Limb (tissue), 2 donors: ENCODE results near the gene KNTC1.
A peak's percentile ranks its signal among the peaks of the same experiment; 100 is the strongest.
"Not testable (repeated sequence)": the region's sequence is repeated elsewhere in the genome, so short reads cannot be mapped to it uniquely, and the experiment has no call there.

Source experiments
- DNase-seq, 2 donors: peaks; one replicate each; pipeline ENCODE4 v3.0.0-alpha.2; 2016; ENCODE audit errors: extremely low spot score in 2 of 2

Gene KNTC1, protein sequence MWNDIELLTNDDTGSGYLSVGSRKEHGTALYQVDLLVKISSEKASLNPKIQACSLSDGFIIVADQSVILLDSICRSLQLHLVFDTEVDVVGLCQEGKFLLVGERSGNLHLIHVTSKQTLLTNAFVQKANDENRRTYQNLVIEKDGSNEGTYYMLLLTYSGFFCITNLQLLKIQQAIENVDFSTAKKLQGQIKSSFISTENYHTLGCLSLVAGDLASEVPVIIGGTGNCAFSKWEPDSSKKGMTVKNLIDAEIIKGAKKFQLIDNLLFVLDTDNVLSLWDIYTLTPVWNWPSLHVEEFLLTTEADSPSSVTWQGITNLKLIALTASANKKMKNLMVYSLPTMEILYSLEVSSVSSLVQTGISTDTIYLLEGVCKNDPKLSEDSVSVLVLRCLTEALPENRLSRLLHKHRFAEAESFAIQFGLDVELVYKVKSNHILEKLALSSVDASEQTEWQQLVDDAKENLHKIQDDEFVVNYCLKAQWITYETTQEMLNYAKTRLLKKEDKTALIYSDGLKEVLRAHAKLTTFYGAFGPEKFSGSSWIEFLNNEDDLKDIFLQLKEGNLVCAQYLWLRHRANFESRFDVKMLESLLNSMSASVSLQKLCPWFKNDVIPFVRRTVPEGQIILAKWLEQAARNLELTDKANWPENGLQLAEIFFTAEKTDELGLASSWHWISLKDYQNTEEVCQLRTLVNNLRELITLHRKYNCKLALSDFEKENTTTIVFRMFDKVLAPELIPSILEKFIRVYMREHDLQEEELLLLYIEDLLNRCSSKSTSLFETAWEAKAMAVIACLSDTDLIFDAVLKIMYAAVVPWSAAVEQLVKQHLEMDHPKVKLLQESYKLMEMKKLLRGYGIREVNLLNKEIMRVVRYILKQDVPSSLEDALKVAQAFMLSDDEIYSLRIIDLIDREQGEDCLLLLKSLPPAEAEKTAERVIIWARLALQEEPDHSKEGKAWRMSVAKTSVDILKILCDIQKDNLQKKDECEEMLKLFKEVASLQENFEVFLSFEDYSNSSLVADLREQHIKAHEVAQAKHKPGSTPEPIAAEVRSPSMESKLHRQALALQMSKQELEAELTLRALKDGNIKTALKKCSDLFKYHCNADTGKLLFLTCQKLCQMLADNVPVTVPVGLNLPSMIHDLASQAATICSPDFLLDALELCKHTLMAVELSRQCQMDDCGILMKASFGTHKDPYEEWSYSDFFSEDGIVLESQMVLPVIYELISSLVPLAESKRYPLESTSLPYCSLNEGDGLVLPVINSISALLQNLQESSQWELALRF (N-terminal part only)

DNA sequence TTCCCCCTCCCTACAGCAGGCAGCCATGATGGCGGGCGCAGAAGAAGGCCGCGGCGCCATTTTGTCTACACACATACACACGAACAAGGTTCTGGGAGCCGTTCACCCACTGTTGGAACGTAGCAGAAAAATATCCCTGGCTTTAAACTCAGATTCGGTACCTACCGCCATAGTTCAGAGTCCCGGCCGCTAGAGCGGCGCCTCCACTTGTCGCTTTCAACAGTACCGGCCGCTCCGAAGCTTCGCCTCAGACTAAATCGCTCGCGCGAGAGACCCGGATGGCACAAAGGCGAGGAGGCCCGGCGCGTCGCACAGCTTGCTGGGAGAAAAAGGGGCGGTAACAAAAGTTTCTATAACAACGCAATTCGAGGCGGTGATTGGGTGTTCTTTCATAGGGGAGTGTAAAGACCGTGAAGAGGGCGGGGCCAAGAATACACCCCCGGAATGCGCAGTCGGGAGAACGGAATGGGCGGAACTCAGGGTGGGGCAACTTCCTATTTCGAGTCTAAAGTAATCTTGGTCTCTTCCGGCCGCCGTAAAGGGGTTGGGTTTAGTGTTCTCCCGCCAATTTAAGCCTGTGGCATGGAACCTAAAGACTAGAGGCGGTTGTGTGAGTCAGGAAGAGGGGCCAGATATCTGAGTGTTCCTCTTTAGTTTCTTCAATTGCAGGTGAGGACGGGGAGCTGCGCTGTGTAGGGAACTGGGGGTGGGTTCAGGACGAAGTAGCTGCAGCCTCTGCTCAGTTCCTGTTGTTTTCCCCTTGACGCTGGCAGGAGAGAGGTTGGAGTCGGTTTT is at the start of gene KNTC1, which contains the start of gene RSRC2:
Gene KNTC1, plus strand, starts transcription at position 567 of the 795 bp plus-strand sequence. CDS start 2,815 bp downstream, outside the sequence.
Gene RSRC2, minus strand, starts transcription at position 254 of the 795 bp plus-strand sequence. Its CDS starts 83 bp downstream, at position 171.
- DNase-seq: peak; percentile 97 to 100

DNA sequence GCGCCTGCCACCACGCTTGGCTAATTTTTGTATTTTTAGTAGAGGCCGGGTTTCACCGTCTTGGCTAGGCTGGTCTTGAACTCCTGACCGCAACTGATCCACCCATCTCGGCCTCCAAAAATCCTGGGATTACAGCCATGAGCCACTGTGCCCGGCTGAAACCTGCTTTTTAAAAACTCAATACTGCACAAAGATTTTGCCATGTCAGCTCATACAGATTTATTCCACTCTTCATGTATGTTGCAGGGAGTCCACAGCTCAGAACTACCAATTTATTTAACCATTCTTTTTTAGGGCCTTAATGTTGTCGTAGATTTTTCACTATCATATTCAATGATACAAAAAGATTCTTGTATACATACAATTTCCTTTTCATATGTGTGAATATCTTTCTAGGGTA is 46.3 kb upstream of the KNTC1 start:
- DNase-seq: no peak

DNA sequence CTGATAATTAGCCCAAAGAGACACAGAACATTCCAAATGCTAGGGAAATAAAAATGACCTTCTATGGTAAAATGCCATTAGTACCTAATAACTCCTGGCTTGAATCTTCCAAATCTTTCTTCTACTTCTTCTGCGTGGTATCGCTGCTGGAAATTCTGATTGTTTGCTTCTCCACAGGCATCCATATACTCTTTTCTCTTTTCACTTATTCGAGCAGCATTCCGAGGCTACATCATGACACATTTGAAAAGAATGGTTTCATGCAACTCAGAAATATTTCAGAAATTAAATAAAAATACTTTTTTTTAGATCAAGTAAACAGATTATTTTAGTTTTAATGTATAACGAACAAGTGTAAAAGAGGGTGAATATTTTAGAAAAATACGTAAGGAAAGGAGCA is 45.2 kb upstream of the KNTC1 start:
- DNase-seq: no peak

DNA sequence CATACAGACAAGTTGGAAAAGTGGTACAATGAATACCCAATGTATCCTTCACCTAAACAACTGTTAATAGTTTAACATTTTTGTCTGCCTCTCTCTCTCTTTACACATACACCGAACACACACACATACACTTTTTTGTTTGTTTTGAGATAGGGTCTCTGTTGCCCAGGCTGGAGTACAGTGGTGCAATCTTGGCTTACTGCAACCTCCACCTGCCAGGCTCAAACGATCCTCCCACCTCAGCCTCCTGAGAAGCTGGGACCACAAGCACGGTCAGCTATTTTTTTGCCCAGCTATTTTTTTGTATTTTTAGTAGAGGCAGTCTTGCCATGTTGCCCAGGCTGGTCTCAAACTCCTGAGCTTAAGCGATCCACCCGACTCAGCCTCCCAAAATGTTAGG is 43.1 kb upstream of the KNTC1 start:
- DNase-seq: no peak

DNA sequence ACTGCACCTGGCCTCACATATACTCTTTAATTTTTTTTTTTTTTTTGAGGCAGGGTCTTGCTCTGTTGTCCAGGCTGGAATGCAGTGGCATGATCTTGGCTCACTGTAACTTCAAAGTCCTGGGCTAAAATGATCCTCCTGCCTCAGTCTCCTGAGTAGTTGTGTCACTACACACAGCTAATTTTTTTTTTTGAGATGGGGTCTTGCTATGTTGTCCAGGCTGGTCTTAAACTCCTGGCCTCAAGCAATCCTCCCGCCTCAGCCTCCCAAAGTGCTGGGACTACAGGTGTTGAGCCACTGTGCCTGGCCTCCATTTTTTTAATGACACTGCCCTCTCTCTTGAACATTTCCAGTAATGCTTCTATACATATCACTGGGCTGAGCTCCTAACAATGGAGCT is 42.7 kb upstream of the KNTC1 start:
- DNase-seq: not testable (repeated sequence)

DNA sequence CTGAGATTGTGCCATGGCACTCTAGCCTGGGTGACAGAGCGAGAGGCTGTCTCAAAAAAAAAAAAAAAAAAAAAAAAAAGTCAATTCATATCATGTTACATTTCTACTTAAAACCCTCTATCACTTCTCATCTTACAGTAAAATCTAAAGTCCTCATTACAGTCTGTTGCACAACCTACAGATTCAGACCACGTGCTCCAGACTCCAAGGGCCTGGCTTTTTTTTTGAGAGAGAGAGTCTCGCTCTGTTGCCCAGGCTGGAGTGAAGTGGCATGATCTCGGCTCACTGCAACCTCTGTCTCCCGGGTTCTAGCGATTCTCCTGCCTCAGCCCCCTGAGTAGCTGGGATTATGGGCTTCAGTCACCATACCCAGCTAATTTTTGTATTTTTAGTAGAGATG is 40.7 kb upstream of the KNTC1 start:
- DNase-seq: not testable (repeated sequence)

DNA sequence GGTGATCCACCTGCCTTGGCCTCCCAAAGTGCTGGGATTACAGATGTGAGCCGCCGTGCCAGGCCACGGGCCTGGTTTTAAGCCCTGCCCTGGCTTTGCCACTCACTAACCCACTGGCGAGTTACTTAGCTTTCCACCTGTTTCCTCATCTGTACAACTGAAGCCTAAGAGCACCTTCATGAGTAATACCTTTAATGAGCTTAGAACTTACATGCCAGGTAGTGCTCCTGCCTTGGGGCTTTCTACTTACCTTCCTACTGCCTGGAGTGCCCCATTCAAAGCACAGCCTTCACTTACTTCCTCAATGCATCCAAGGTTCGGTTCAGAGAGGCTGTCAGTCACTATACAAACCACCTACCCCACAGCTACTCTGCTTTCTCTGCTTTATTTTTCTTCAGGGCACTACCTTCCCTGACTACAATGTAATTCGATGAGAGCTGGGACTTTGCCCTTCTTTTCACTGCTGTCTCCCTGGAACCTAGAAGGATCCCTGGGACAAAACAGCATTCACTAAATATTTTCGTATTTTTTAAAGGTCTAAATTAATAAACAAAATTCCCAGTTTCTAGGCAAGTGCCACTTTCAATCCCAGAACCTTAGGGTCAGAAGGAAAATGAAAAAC is 40.1 kb upstream of the KNTC1 start:
- no peak for DNase-seq

DNA sequence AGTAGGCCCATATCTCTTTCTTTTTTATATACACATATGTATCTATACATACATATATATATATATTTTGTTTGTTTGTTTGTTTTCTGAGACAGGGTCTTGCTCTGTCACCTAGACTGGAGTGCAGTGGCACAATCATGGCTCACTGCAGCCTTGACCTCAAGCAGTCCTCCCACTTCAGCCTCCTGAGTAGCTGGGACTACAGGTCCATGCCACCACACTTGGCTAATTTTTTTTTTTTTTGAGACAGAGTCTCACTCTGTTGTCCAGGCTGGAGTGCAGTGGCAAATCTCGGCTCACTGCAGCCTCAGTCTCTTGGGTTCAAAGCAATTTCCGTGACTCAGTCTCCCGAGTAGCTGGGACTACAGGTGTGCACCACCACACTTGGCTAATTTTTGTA is 39.2 kb upstream of the KNTC1 start:
- DNase-seq: not testable (repeated sequence)

DNA sequence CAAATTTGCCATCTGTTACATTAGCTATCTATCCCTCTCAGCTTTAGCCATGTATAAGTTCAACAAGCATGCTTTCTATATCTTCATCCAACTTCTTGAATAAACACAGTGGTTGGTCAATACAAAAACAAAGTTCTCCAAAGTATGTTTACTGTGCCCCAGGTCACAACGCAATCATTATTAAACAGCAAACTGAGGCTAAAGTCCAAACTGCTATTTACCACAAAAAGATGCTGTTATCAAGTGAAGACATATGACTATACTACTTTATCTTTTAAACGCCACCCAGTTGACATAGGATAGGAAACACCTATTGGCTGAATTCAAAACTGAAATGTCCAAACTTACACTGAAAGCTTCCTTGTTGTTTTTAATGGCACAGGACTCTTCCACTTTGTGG is 38.0 kb upstream of the KNTC1 start:
- no peak for DNase-seq

DNA sequence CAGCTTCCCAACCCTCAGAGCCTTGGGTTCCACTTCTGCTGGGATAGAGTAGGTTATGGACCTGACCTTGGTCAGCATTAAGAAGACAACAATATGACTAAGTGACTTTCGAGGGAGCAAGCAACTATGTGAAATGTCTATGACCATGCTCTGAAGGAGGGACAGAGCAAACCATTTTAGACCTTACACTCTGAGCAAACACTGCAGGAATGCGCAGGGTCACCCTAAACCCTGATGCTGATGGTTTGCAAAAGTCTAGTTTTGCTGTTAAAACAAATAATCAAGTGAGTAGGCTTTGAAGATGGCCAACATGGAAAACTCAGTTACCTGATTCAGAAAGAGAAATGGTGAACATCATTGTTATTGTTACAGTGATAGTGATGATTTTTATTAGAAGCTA is 35.1 kb upstream of the KNTC1 start:
- no peak for DNase-seq

DNA sequence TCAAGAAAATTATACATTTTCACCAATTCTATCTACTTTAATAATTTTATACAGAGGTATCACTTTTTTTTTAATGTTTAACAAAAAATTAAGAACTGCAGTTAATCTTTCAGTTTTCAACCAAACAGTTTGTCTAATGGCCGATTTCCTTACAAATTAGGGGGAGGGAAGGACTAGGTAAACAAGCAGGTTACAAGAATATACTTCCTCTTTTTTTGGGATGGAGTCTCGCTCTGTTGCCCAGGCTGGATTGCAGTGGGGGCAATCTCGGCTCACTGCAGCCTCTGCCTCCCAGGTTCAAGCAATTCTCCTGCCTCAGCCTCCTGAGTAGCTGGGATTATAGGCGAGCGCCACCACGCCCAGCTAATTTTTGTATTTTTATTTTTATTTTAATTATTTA is 33.8 kb upstream of the KNTC1 start:
- not testable (repeated sequence) for DNase-seq

DNA sequence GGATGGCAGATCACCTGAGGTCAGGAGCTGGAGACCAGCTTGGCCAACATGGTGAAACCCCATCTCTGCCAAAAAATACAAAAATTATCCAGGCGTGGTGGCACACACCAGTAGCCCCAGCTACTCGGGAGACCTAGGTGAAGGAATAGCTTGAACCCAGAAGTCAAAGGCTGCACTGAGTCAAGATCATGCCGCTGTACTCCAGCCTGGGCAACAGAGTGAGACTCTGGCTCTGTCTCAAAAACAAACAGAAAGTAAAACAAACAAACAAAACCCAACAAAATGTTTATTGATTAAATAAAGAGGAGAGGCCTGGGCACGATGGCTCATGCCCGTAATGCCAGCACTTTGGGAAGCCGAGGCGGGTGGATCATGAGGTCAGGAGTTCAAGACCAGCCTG is 31.8 kb upstream of the KNTC1 start:
- DNase-seq: no peak

DNA sequence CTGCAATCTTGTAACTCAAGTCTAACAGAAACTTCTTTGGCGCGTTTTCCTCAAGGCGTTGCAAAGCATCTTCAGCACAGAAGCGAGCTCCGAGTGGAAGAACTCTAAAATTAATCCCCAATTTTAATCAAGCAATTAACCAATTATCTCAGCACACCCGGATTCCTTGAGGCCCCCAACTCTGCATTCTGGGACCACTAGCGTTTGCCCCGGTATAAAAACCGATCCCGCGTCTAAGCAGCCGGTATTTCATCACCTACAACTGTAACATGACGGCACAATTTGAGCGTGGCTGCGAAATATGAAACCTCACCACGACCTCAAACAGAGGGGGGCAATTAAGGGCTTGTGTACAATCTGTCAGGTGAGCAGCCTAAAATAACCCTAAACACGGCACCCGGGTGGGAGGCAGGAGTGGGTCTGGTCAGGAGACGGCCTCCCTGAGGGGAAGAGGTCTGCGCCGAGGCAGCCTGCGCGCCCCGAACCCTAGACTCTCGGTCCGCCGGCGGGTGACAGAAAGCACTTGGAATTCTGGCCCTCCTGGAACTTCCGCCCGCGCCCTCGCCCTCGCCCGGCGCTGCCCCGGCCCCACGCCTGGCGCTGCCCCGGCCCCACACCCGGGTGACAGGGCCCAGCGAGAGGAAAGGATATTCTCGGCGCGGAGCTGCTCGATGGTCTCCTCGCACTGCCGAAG is 26.9 kb upstream of the KNTC1 start:
- DNase-seq: peak in 1 of 2 donors; percentile 7

DNA sequence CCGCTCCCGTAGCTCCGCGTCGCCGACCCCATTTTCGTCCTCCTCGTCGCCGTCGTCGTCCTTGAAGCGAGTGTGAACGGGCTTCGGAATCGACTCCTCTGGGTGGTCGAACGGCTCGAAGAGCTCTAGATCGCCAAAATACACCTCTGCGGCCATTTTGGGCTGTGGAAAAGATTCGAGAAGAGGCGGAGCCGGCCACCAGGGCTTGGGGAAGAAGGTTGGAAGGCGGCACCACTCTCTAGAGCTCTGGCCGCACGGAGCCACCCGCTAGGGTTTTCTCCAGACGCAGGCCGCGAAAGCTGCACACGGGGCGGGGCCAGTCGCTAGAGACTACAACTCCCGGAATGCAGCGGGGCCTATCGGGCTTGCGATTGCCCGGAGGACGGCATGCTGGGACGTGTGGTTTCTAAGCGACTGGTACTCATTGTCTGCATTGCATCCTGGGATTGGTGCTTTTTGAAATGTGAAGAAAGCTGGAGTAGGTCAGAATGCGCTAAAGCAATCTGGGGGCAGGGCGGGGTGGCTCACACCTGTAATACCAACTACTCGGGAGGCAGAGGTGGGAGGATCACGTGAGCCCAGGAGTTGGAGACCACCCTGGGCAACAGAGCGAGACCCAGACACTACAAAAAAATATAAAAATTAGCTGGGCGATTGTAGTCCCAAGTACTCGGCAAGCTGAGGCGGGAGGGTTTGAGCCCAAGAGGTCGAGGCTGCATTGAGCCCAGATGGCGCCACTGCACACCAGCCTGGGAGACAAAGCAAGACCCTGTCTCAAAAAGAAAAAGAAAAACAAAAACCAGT is 26.2 kb upstream of the KNTC1 start, which contains the start of gene ZCCHC8:
Gene ZCCHC8, minus strand, starts transcription at position 248 of the 804 bp plus-strand sequence. Its CDS starts 92 bp downstream, at position 156.
- DNase-seq: peak; percentile 97 to 99

DNA sequence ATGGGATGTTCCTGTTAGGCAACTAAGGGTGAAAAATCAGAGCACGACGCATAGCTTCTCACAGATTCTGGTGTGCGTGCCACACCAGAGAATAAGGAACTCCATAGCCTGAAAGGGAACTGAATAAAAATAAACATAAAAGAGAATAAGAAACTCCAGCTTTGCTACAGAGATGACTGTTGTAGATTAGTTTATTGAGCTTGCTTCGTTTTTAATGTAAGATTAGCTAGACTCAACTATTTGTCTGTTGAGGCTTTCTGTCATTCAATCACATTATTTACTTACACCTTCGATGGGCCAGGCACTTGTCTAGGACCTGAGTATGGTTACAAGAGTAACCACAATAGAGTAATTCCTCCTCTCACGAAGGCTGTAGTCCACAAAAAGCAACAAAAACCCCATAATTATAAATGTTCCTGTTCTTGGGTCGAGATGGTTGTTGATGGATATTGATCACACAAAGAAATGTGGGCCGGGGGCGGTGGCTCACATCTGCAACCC is 25.5 kb upstream of the KNTC1 start:
- no peak for DNase-seq

DNA sequence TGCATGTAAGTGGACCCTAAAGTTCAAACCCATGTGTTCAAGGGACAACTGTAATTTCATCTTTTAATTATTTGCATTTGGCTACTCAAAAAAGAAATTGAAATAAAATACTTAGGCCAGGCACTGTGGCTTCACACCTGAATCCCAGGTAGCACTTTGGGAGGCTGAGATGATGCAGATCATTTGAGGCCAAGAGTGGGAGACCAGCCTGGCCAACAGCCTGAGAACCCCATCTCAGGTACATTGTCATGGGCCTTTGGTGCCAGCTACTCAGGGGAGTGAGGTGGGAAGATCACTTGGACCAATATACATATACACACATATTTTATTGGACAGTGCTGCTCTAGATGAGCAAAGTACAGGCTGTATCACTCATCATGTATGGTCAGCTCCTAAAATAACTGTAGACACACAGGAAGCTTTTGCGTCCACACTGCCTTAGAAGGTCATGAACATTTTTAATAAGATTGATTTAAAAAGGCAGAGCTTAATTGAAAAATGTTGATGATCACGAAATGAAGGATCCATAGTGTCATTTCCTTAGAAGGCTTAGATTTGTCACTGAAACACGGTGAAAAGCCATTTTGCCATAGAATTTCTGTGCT is 23.8 kb upstream of the KNTC1 start:
- no peak for DNase-seq

DNA sequence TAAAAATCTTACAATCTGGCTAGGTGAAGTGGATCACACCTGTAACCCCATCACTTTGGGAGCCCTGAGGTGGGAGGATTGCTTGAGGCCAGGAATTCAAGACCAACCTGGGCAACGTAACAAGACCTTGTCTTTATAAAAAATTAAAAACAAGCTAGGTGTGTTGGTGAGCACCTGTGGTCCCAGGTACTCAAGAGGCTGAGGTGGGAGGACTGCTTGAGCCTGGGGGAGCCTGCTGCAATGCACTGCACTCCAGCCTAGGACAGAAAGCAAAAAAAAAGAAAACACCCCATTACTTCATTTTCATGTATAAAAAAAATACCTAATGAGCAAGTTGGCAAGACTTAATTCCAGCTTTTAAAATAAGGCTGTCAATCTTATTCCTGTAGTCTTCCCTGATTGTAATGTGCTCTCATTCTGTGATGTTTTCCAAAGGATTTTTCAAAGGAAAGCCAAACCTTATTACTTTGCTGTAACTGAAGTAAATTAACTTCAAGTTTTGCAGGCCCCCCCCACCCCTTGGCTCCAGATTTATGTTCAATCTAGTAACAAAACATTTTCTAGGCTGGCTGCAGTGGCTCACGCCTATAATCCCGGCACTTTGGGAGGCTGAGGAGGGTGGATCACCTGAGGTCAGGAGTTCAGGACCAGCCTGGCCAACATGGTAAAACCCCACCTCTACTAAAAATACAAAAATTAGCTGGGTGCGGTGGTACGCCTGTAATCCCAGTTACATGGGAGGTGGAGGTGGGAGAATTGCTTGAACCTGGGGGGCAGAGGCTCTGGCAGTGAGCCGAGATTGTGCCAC is 23.1 kb upstream of the KNTC1 start:
- no peak for DNase-seq
